ENCODE data around the gene VEPH1. TPM values are rescaled to one million over a fixed set of nuclear protein-coding genes. Genes with fewer than 3 reads are reported as not detected.
A peak's percentile ranks its signal among the peaks of the same experiment; 100 is the strongest.

The VEPH1 gene
- total RNA-seq, 1 experiment from 2014 or later, result 87.1 TPM

GRCh38 chr3:157429708-157430107 lies 73.5 kb downstream of the VEPH1 start:
- peak; percentile 52 for DNase-seq (ENCODE audit: low read depth)

- no peak for DNase-seq (ENCODE audit: low read depth)
Observed at GRCh38 chr3:157428853-157429252, 74.4 kb downstream of the VEPH1 start.

GRCh38 chr3:157427901-157428300 lies 75.3 kb downstream of the VEPH1 start:
- DNase-seq (ENCODE audit: low read depth), result no peak

- no peak for DNase-seq (ENCODE audit: low read depth)
Observed at GRCh38 chr3:157423337-157423736, 79.9 kb downstream of the VEPH1 start.

- DNase-seq (ENCODE audit: low read depth), result no peak
Observed at GRCh38 chr3:157420606-157421130, 82.5 kb downstream of the VEPH1 start.

GRCh38 chr3:157418104-157418503 lies 85.1 kb downstream of the VEPH1 start:
- DNase-seq (ENCODE audit: low read depth), result peak; percentile 41

GRCh38 chr3:157417247-157417646 lies 86.0 kb downstream of the VEPH1 start:
- peak; percentile 27 for DNase-seq (ENCODE audit: low read depth)

- no peak for DNase-seq (ENCODE audit: low read depth)
Observed at GRCh38 chr3:157416347-157417087, 86.7 kb downstream of the VEPH1 start.

GRCh38 chr3:157414861-157415260 lies 88.4 kb downstream of the VEPH1 start:
- no peak for DNase-seq (ENCODE audit: low read depth)

- DNase-seq (ENCODE audit: low read depth), result no peak
Observed at GRCh38 chr3:157412323-157412855, 90.8 kb downstream of the VEPH1 start.

GRCh38 chr3:157410945-157411344 lies 92.3 kb downstream of the VEPH1 start:
- DNase-seq (ENCODE audit: low read depth), result no peak

GRCh38 chr3:157409516-157409915 lies 93.7 kb downstream of the VEPH1 start:
- no peak for DNase-seq (ENCODE audit: low read depth)

- no peak for DNase-seq (ENCODE audit: low read depth)
Observed at GRCh38 chr3:157408499-157409149, 94.6 kb downstream of the VEPH1 start.

- DNase-seq (ENCODE audit: low read depth), result no peak
Observed at GRCh38 chr3:157407769-157408168, 95.4 kb downstream of the VEPH1 start.

- DNase-seq (ENCODE audit: low read depth), result no peak
Observed at GRCh38 chr3:157406394-157406793, 96.8 kb downstream of the VEPH1 start.

GRCh38 chr3:157405457-157405856 lies 97.8 kb downstream of the VEPH1 start:
- peak; percentile 89 for DNase-seq (ENCODE audit: low read depth)

GRCh38 chr3:157404381-157404780 lies 98.8 kb downstream of the VEPH1 start:
- DNase-seq (ENCODE audit: low read depth), result no peak

- DNase-seq (ENCODE audit: low read depth), result no peak
Observed at GRCh38 chr3:157398598-157398997, 104.6 kb downstream of the VEPH1 start.

GRCh38 chr3:157394411-157394810 lies 108.8 kb downstream of the VEPH1 start:
- no peak for DNase-seq (ENCODE audit: low read depth)

GRCh38 chr3:157393113-157393512 lies 110.1 kb downstream of the VEPH1 start:
- no peak for DNase-seq (ENCODE audit: low read depth)

GRCh38 chr3:157392104-157392503 lies 111.1 kb downstream of the VEPH1 start:
- no peak for DNase-seq (ENCODE audit: low read depth)

- peak; percentile 5 for DNase-seq (ENCODE audit: low read depth)
Observed at GRCh38 chr3:157390713-157391515, 112.3 kb downstream of the VEPH1 start.

Measured in Daoy (cell line).